GM21423 (cell line): ENCODE measurements around the gene EPS15.
"Not testable (repeated sequence)": the region's sequence is repeated elsewhere in the genome, so short reads cannot be mapped to it uniquely, and the experiment has no call there.

Source experiments
- ATAC-seq: cut with Tn5 transposase; IDR thresholded peaks from one replicate; pipeline ENCODE4 v1.9.1; 2021; ENCODE audit warnings: mild to moderate bottlenecking, moderate library complexity; ENCODE audit not compliant: unreplicated experiment

EPS15 gene

DNA sequence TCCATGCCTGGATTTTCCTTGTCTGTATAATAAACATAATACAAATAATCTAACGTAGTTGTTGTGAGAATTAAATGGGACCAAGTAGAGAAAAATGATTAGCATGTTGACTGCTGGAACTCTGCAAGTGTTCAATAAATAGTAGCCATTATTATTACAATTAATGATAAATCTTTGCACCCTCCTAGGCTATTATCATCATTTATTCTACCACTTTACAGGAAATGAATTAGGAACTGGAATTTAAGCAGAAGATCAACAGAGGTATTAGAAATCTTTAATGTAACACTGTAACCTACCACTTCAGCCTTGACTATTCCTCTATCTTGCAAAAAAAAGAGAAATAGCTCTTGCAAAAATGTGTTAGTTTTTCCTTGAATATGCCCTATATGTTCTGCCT, 126.8 kb downstream of the EPS15 start:
- ATAC-seq, result no peak

DNA sequence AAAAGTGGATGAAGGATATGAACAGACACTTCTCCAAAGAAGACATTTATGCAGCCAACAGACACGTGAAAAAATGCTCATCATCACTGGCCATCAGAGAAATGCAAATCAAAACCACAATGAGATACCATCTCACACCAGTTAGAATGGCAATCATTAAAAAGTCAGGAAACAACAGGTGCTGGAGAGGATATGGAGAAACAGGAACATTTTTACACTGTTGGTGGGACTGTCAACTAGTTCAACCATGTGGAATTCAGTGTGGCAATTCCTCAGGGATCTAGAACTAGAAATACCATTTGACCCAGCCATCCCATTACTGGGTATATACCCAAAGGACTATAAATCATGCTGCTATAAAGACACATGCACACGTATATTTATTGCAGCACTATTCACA, 128.4 kb downstream of the EPS15 start:
- not testable (repeated sequence) for ATAC-seq

DNA sequence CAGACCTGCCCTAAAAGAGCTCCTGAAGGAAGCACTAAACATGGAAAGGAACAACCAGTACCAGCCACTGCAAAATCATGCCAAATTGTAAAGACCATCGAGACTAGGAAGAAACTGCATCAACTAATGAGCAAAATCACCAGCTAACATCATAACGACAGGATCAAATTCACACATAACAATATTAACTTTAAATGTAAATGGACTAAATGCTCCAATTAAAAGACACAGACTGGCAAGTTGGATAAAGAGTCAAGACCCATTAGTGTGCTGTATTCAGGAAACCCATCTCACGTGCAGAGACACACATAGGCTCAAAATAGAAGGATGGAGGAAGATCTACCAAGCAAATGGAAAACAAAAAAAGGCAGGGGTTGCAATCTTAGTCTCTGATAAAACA, 131.8 kb downstream of the EPS15 start:
- not testable (repeated sequence) for ATAC-seq

DNA sequence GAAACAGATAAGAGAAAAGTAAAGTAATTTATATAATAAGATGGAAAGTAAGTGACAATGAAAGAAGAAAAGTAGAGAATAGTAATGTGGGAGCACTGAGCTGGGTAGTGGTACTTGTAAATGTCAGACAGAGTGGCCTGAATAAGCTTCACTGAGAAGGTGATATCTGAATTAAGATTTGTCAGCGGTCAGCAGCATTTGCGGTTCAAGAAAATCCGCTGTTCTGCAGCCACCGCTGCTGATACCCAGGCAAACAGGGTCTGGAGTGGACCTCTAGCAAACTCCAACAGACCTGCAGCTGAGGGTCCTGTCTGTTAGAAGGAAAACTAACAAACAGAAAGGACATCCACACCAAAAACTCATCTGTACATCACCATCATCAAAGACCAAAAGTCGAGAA, 132.8 kb downstream of the EPS15 start:
- ATAC-seq, result not testable (repeated sequence)

DNA sequence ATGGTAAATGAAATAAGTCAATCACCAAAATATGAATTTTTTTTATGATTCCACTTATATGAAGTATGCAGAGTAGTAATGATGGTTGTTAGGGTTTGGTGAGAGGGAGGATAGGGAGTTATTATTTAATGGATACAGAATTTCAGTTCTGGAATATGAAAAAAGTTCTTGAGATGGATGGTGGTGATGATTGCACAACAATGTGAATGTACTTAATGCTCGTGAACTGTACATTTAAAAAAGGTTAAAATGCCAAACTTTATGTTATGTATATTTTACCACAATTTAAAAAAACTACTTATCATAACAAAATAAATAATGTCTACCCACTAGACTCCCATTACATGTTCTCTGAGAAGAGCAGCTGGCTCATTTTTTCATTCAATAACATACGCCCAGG, 133.3 kb downstream of the EPS15 start:
- ATAC-seq, result no peak

DNA sequence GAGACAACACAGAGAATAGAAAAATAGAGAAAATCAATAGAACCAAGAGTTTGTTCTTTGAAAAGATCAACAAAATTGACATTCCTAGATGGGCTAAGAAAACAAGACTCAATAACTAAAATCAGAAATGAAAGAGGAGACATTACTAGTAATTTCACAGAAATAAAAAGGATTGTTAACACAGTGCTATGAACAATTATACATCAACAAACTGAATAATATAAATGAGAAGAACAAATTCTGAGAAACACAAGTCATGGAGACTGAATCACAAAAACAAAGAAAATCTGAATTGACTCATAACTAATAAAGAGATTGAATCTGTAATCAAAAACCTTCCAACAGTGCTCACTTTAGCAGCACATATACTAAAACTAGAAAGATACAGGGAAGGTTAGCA, 137.1 kb downstream of the EPS15 start:
- ATAC-seq, result no peak

DNA sequence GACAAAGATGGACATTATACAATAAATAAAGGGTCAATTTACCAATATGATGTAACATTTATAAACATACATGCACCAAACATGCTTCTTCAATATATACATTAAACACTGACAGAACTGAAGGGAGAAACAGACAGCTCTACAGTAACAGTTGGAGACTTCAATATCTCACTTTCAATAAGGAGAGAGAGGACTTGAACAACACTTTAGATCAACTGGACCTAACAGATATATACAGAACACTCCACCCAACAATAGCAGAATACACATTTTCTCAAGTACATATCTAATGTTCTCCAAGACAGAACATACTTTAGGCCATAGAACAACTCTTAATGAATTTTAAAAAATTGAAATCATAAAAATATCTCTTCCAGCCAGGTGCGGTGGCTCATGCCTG, 138.1 kb downstream of the EPS15 start:
- no peak for ATAC-seq

DNA sequence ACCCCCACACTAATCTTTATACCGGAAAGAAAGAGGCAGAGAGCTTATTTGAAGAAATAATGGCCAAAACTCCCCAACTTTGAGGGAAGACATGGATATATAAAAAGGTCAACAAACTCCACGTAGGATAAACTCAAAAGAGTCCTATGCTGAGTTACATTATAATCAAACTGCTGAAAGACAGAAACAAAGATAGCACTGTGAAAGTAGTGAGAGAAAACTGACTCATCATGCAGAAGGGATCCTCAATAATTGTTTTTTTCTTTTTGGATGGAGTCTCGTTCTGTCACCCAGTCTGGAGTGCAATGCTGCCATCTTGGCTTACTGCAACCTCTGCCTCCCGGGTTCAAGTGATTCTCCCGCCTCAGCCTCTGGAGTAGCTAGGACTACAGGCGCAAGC, 140.2 kb downstream of the EPS15 start:
- ATAC-seq, result no peak

DNA sequence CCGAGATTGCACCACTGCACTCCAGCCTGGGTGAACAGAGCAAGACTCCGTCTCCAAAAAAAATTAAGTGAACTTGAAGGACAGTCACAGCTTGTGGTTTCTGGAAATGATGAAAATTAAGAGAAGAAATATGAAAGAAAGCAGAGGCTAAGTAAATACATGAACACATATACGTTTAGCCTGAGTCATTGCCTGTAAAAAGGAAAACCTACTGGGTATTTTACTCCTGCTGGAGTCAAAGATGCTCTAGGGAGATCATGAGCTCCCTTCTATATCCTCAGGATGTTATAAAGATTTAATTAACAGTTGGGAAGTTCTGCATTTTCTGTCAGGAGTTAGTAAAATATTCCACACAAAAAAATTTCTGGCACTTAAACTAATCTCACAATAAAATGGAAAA, 145.2 kb downstream of the EPS15 start:
- no peak for ATAC-seq

DNA sequence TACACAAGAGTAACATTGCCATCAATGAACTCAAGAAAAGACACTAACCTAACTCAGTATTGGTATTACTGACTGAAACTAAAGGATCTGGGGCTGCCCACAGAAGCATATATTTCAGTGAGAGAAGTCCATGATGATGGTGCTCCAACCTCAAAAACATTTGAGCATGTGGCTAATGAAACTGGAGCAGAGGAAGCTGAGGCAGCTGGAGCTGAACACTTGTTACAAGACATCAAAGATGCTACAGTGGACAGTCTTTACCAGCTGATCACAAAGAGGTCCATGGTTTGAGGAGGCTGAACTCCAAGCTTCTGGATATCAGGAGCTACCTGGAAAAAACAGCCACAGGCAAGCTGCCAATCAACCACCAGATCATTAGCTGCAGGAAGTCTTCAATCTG, 146.5 kb downstream of the EPS15 start:
- ATAC-seq, result no peak

DNA sequence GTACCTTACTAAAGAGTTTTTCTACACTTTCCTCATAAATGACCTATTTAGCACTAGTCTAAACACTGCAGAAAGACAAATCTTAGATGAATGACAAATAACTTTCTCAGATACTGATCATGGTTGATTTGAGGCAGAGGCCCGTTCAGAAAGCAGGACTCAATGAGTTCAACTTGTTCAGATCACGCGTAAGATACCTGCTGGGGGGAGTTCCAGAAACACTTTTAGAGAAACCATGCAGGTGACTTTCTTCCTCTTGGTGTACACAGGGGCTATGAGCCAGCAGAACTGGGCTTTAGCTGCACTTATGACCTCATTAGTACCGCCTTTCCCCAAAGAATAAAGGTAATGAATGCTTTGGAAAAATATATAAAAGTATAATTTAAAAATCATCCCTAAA, 149.9 kb downstream of the EPS15 start:
- no peak for ATAC-seq

DNA sequence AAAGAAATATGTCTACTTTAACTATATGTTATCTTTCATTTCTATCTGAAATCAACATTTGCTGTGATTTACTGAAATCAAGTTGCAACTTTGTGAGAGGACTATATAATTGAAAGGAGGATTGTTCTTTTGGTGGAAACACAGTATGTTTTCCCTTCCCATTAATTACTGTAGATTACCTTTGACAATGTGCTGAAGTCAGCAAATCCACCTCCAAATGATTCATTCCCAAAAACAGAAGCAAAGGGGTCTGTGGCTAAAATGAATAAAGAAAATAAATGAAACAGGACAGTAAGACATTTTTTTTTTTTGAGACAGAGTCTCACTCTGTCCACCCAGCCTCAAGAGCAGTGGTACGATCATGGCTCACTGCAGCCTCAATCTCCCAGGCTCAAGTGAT, 153.3 kb downstream of the EPS15 start:
- ATAC-seq, result no peak

DNA sequence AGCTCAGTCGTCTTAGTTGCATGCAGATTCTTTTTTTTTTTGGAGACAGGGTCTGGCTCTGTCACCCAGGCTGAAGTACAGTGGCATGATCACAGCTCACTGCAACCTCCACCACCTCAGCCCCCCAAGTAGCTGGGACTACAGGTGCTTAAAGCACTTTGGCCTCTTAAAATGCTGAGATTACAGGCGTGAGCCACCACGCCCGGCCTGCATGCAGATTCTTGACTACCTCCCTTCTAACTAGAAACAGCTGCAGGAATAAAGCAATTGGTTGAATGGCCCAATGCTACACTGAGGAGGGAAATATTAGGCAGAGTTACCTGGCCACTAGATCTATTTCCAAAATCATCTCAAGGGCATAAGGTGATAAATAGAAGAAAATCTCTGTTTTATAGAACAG, 159.2 kb downstream of the EPS15 start:
- ATAC-seq, result no peak

DNA sequence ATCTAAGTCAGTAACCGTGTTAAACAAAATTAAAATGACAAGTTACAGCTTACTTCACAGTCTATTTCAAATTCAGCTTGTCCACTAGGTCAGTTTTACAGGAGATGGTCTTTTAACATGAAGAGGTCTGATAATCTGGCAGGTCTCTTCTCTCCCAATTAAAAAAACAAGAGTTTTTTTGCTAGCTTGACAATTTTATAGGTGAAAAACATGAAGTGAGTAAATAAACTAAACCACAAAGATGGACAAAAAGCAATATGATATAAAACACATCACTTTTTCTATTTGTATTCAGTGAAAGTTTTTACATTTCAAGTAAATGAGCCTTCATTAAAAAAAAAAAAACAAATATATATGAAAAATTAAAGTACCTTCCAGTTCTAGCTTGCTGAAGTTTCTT, 163.7 kb downstream of the EPS15 start:
- no peak for ATAC-seq

DNA sequence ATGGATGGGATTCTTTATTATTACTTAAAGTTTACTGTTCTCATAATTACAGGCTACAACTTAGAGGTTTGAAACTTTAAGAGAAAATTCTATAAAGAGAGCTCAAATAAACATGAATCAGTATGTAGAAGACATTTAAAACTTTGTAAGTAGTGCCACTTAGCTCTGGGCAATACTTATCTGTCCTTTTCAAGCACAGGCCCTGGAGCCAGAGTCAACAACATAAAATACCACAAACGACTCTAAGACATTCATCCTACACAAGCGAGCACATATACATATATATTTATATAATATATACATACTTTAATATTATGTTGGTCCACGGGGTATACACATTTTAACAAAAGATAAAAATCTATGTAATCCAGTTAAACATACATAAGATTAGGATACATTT, 164.7 kb downstream of the EPS15 start:
- no peak for ATAC-seq

DNA sequence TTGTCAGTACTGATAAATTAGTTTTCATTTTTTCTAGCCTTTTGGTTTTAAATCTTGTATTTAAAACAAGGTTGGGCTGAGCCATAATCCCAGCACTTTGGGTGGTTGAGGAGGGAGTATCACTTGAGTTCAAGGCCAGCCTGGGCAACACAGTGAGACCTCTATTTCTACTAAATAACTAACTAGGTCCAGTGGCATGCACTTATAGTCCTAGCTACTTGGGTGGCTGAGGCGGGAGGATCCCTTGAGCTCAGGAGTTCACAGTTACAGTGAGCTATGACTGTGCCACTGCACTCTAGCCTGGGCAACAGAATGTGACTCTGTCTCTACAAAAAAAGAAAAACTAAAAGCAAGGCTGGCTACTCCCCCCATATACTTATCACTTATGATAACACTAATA, 167.2 kb downstream of the EPS15 start:
- ATAC-seq, result no peak

DNA sequence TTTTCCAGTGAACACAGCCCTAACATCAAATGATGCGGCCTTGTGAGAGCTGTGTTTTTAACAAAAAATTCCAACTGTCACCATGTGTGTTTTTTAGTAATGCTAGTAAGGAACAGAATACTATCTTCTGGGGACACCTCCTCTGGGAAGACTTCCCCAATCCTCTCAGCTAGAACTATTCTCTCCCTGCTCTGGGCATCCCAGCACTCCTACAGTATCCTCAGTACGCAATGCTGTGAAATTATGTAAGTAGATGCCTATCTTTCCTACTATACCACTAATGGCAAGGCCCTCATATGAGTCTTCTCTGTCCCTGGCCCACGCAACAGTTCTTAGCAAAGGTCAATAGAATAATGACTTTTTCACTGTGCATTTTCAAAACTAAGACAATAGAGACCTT, 169.2 kb downstream of the EPS15 start:
- ATAC-seq, result no peak

DNA sequence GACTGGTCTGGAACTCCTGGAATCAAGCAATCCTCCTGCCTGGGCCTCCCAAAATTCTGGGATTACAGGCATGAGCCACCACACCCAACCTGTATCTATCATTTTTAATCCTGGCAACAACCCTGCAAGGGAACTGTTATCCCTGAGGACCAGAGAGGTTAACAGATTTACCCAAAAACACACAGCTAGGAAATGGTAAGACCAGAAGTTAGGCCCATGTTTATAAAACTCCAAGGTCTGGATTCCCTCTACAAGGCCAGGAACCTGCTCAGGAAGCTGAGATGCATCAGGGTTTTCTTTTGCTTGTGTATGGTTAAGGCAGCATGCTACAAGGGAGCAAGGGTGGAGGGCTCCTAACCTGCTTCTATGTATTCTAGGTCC, 170.9 kb downstream of the EPS15 start:
- ATAC-seq, result no peak

DNA sequence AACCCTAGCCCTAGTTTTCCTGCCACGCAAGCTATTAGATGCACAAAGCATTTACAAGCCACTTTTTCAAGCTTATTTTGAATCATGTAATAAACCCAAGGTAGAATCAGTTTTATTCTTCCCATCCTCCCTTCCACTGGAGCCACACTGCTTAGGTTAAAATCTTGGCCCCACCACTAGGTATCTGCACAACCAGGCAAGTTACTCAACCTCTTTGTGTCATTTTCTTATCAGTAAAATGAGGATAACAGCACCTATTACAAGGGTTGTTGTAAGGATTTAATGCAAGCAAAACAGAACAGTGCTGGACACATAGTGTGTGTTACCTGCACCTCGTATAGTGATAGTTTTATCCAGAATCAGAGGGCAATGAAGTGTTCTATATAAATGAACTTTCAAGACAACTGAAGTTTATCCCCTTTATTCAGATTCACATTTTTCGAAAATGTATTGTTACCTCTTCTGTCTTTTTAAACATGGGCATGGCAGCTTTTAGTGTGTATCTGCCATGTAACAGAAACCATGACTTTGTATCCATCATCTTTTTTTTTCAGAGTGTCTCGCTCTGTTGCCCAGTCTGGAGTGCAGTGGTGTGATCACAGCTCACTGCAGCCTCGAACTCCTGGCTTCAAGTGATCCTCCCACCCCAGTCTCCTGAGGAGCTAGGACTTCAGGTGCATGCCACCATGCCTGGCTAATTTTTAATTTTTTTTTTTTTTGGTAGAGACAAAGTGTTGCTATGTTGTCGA, 171.5 kb downstream of the EPS15 start:
- ATAC-seq, result no peak

DNA sequence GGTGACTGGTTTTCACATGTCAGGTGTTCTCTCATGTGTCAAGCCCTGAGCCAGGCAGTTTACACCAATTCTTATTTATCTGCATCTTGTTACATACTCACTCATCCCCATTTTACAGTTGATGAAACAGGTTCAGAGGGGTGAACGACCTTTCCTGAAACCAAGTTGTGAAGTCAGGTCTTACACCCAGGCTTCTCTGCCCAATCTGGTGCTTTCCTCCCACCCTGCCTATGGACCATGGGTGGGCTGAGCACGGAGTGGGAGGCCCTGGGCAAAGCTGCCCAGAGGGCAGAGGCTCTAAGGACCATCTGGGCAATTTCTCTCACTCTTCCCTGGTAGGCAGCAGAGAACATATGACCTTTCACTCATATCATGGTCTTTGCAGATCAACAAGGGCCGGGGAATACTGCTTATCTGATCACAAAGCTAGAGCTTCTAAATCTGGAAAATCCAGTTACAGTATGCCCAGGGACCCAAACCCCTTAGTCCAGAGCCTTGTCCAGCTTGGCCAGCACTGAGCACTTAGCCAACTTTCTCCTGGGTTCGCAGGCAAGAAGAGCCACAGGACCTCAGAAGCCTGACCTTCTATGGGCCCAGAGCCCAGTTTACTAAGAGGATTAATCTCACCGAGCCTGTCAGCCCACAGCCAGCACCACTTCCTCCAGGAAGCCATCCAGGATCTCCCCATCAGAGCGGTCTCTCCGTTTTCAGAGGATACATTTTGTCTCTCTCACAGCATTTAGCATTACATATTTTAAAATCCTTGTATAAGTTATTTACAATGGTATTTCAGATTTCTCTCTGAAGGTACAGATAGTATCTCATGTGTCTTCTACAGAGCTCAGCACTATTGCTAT, 172.8 kb downstream of the EPS15 start:
- no peak for ATAC-seq

DNA sequence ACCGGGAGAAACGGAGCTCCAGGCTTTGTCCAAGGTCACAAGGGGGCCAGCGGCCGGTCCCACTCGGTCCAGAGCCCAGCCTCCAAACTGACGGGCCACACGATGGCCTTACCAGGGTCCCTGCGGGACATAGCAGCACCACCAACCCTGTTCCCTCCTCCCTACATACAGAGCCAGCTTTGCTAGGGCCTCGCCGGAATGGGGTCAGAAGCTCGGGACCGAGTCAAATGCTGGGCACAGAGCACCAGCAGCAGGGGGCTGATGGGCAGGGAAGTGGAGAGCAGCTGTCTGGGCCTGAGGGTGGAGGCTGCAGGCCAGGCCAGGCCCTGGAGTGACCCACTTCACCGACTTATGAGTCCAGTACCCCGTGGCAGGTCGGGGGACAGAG, 173.8 kb downstream of the EPS15 start:
- no peak for ATAC-seq

DNA sequence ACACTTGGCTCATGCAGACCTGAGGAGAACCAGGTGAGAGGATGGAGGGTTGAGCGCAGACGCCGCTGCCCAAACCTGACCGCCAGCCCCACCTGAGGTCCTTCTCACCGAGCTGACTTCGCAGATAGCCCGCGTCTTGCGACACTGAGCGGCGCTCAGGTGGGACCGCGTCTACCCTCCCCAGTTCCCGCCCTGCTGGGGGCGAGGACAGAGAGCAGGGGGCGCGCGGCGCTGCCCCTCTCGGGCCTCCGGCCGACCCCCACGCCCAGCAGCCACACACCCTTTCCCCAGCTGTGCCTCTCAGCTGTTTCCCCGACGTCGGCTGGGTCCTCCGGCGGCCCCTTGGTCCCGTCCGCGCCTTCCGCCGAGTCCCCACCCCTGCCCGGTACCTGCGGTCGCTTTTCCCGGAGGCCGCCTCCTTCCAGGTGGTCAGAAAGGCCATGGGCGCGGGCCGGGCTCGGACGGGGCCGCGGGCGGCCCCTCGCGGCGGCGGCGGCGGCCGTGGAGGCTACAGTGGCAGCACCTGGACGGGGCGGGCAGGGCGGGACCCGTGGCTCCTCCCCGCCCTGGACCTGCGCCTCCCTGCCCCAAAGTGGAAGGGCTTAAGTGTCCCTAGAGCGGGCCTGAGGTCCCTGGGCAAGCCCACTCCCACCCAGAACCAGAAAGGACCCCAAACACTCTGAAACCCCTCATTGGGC, 174.3 kb downstream of the EPS15 start:
- no peak for ATAC-seq
